Uterus (tissue), 4 donors: Measurements from ENCODE around the gene SNX13. TPM values are rescaled to one million over a fixed set of nuclear protein-coding genes. Genes with fewer than 3 reads are reported as not detected.

Experiments
- DNase-seq, 2 donors: peaks; one replicate each; pipeline ENCODE4 v3.0.0-alpha.2; 2019 to 2020
- H3K27ac ChIP-seq, 2 donors: fragments of 200-600 bp; sonication (generic); 1 replicate in 1 of 2; 2 replicates in 1 of 2; pipeline ENCODE4 v1.5.1; 2016 to 2018
- H3K27me3 ChIP-seq, 2 donors: fragments of 200-600 bp; sonication (generic); one replicate each; pipeline ENCODE4 v1.5.1; 2018 to 2019; ENCODE audit warnings: control low read depth in 1 of 2
- H3K36me3 ChIP-seq, 2 donors: fragments of 200-600 bp; sonication (generic); one replicate each; pipeline ENCODE4 v1.5.1; 2019; ENCODE audit warnings: control low read depth in 1 of 2
- H3K4me1 ChIP-seq, 2 donors: fragments of 200-600 bp; sonication (generic); one replicate each; pipeline ENCODE4 v1.5.1; 2018 to 2019; ENCODE audit warnings: control low read depth in 1 of 2
- H3K4me3 ChIP-seq, 2 donors: fragments of 200-600 bp; sonication (generic); 1 replicate in 1 of 2; 2 replicates in 1 of 2; pipeline ENCODE4 v1.5.1; 2018 to 2019; ENCODE audit warnings: mild to moderate bottlenecking in 1 of 2
- H3K9me3 ChIP-seq, 2 donors: fragments of 200-600 bp; sonication (generic); one replicate each; pipeline ENCODE4 v1.5.1; 2019; ENCODE audit warnings: control low read depth in 1 of 2
- CTCF ChIP-seq, 4 experiments: fragments of 200-600 bp in 2 of 4; fragments of 450-650 bp in 2 of 4; sonication (generic) in 2 of 4; IDR thresholded peaks; one replicate each; pipeline ENCODE4 v1.5.1; 2016 to 2019; ENCODE audit warnings: antibody characterized with exemption in 4 of 4, mild to moderate bottlenecking in 2 of 4, moderate library complexity in 1 of 4
- POLR2A ChIP-seq, 2 donors: fragments of 450-650 bp; IDR thresholded peaks; one replicate each; pipeline ENCODE4 v1.6.1; 2016; ENCODE audit warnings: antibody characterized with exemption in 2 of 2, mild to moderate bottlenecking in 1 of 2, moderate library complexity in 1 of 2
- intact Hi-C: fragments of 100-400 bp; cut with DNase I; formaldehyde crosslinking; loops from one replicate; pipeline ENCODE4 v1.15.1; 2023; ENCODE audit warnings: low total_unique reads
- total RNA-seq, 4 donors: library from RNA; depleted of rRNA in 3 of 4; stranded (reverse); fragments of >200 nt in 3 of 4; gene quantifications; one replicate each; pipeline versions ENCODE4 v1.1.0 to v1.2.4, GENCODE V29; 2014 to 2023
- donor health status: DM: yes; HTN: yes; CAD: no.

Gene SNX13
- total RNA-seq, 4 donors from 2014 or later = 26.9 to 222 (median 91.2) TPM

GRCh38 chr7:17781491-17782215 is 158.6 kb downstream of the SNX13 start:
- no peaks in the 10 kb centered on the region for H3K4me1 ChIP-seq
- H3K4me3 ChIP-seq = no peak overlapping the region
- intact Hi-C loops = no loop called here
- TF ChIP-seq POLR2A (IDR thresholded peaks at IDR 0.05) (no peak), CTCF (IDR thresholded peaks at IDR 0.05) (no peak)
- no peaks in the 10 kb centered on the region for H3K9me3 ChIP-seq
- H3K27me3 ChIP-seq = no peaks in the 10 kb centered on the region
- H3K27ac ChIP-seq = no peak overlapping the region
- DNase-seq = no peak
- no peaks in the 10 kb centered on the region for H3K36me3 ChIP-seq

DNA sequence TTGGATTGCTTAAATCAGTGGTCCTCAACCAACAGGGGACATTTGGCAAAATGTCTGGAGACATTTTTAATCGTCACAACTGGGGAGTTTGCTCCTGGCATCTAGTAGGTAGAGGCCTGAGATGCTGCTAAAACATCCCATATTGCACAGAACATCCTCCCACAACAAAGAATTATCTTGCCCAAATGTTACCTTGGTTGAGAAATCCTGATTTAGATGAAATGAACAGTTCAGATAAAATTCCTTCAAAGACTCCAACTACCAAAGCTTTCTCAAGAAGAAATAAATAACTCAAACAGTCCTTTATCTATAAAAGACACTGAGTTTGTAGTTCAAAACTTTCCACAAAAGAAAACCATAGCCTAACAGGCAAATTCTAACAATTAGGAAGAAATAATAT is 160.9 kb downstream of the SNX13 start:
- intact Hi-C loops = no loop called here
- Histone ChIP-seq H3K36me3 (no peaks in the 10 kb centered on the region), H3K27me3 (no peaks in the 10 kb centered on the region), H3K4me1 (no peaks in the 10 kb centered on the region), H3K4me3 (no peak overlapping the region), H3K27ac (no peak overlapping the region), H3K9me3 (no peaks in the 10 kb centered on the region)
- TF ChIP-seq CTCF (IDR thresholded peaks at IDR 0.05) = no peak
- no peak for TF ChIP-seq POLR2A (IDR thresholded peaks at IDR 0.05)
- no peak for DNase-seq

DNA sequence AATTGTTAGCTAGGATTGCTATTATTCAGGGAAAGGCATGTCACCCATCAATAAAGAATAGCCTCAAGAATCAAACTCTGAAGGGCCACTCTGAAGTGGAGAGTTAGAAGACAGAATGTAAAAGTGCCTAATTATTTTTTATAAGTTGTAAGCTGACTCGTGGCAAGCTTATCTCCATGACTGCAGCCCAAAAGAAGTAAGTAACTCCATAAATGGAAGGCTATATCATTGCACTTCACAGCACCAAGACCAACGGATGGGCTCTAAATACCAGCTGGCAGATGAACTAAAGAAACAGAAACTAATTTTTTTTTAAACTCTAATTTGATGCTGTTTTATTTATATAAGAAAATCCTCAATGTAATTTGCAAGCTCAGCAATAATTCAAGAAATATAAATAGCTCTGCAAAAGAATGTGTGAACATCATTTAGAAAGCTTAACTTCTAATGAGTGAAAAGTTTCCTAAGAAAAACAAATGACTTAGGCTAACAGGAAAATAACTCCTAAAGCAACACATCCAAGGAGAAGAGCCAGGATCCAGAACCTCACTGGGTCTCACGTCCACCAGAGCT is 165.5 kb downstream of the SNX13 start:
- TF ChIP-seq POLR2A (IDR thresholded peaks at IDR 0.05) (no peak), CTCF (IDR thresholded peaks at IDR 0.05) (no peak)
- H3K27ac ChIP-seq = no peak overlapping the region
- intact Hi-C loops = no loop called here
- no peaks in the 10 kb centered on the region for H3K4me1 ChIP-seq
- H3K36me3 ChIP-seq = no peaks in the 10 kb centered on the region
- no peaks in the 10 kb centered on the region for H3K27me3 ChIP-seq
- DNase-seq = no peak
- no peaks in the 10 kb centered on the region for H3K9me3 ChIP-seq
- no peak overlapping the region for H3K4me3 ChIP-seq

DNA sequence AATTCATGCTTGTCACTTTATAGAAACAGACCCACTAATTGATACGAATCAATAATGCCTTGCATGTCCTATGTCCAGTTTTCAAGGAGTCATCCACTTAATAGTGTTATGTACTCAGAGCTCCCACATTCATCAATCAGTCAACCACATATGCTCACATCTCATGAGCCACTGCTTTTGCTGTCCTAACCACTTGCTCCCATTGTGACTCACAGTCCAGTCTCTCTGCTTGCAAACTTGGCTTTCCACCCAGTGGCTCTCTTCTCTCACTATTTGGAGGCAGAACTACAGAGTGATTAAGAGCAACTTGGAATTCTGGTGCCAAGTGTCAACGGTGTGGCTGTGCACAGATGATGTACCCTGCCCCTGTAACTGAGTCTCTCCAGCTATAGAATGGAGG is 166.0 kb downstream of the SNX13 start:
- Histone ChIP-seq H3K9me3 (no peaks in the 10 kb centered on the region), H3K27me3 (no peaks in the 10 kb centered on the region), H3K27ac (no peak overlapping the region), H3K36me3 (no peaks in the 10 kb centered on the region), H3K4me3 (no peak overlapping the region), H3K4me1 (no peaks in the 10 kb centered on the region)
- DNase-seq = no peak
- intact Hi-C loops = no loop called here
- TF ChIP-seq POLR2A (IDR thresholded peaks at IDR 0.05) (no peak), CTCF (IDR thresholded peaks at IDR 0.05) (no peak)

DNA sequence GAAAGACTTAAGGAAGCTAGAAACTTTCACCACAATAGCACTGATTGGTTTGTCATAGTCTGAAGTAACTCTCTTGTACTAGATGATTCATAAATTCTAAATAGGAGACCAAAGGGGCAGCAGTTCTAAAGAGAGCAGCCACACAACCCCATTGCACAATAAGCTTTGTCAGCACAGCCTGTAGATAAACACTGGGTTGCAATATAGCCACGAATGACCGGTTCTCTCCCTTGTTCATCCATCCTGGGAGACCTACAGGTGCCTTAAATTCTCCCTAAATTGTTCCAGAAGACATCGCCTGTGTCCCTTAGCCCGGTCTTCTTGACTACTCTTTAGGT is 167.0 kb downstream of the SNX13 start:
- Histone ChIP-seq H3K4me3 (no peak overlapping the region), H3K27ac (no peak overlapping the region), H3K27me3 (no peaks in the 10 kb centered on the region), H3K4me1 (no peaks in the 10 kb centered on the region), H3K9me3 (no peaks in the 10 kb centered on the region), H3K36me3 (no peaks in the 10 kb centered on the region)
- TF ChIP-seq CTCF (IDR thresholded peaks at IDR 0.05) (no peak), POLR2A (IDR thresholded peaks at IDR 0.05) (no peak)
- no peak for DNase-seq
- intact Hi-C loops = no loop called here
